Medulla oblongata (tissue), 1 donor: Measurements from ENCODE around the gene TMPRSS12.
"Not testable (repeated sequence)": the region's sequence is repeated elsewhere in the genome, so short reads cannot be mapped to it uniquely, and the experiment has no call there.

Experiments used
- DNase-seq: peaks from one replicate; pipeline ENCODE4 v3.0.0-alpha.2; 2015; ENCODE audit errors: extremely low spot score

TMPRSS12 gene

DNA sequence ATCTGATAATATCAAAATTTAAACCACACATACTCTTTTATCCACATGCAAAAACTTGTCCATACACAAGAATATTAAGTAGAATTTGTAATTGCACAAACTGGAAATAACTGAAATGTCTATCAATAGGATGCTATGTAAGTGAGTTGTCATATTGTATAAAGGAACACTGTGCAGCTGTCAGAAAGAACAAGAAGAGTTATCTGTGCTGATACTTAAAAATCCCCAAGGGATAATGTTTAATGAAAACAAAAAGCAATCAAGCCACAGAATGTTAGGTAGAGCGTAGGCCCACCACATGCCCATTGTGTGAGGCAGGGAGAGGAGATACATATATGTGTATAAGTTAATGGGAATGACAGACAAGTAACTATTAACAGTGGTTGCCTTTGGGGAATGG lies 83.7 kb downstream of the TMPRSS12 start:
- DNase-seq = no peak

- DNase-seq = not testable (repeated sequence)
Measured at GRCh38 chr12:50926932-50927331, 84.2 kb downstream of the TMPRSS12 start.

- DNase-seq = no peak
Measured at GRCh38 chr12:50927356-50927755, 84.6 kb downstream of the TMPRSS12 start.

DNA sequence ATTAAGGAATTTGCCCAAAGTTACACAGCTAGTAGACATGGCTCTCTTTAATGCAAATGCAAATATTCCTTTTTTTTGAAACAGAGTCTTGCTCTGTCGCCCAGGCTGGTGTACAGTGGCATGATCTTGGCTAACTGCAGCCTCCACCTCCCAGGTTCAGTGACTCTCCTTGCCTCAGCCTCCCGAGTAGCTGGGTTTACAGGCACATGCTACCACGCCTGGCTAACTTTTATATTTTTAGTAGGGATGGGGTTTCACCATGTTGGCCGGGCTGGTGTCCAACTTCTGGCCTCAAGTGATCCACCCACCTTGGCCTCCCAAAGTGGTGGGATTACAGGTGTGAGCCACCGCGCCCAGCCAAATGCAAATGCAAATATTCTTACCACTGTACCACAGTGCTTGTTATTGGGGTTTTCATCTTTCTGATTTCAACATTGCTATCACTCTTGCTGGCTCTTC lies 85.1 kb downstream of the TMPRSS12 start:
- no peak for DNase-seq

- DNase-seq = peak; percentile 27
Measured at GRCh38 chr12:50928392-50928791, 85.7 kb downstream of the TMPRSS12 start.

DNA sequence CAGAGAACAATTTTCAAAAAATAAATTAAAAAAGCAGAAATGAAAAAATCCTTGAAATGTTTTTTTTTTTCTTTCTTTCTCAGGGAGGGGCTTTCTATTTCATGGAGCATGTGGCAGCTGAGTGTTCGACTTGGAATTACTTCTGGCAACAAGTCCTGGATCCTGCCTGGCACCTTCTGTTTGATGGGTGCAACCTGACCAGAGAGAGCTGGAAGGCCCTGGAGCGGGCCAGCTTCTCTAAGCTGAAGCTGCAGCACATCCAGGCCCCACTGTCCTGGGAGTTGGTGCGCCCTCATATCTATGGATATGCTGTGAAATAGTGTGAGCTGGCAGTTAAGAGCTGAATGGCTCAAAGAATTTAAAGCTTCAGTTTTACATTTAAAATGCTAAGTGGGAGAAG lies 87.1 kb downstream of the TMPRSS12 start:
- DNase-seq = no peak

GRCh38 chr12:50930477-50930876 lies 87.8 kb downstream of the TMPRSS12 start:
- DNase-seq = not testable (repeated sequence)

DNA sequence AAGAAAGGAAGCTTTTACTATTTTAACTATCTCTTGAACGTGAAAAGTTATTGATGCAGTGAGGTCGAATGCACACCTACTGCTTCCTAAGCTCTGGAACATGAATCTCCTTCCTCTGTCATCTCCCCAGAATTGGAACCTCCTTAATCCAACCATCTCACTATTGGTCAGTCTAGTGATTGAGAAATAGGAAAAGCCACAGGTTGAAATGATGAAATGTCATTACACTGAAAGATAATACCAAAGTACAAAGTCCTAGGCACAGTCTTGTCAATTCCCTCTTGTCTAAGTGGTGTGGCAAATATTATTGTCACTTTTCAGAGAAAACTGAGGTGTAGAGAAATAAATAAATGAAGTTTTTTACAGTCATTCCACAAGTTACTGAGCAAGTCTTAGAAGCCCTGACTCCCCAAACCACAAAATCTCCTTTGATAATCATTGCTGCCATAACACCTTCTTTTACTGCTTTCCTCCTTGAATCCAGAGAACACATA lies 90.1 kb downstream of the TMPRSS12 start:
- no peak for DNase-seq

DNA sequence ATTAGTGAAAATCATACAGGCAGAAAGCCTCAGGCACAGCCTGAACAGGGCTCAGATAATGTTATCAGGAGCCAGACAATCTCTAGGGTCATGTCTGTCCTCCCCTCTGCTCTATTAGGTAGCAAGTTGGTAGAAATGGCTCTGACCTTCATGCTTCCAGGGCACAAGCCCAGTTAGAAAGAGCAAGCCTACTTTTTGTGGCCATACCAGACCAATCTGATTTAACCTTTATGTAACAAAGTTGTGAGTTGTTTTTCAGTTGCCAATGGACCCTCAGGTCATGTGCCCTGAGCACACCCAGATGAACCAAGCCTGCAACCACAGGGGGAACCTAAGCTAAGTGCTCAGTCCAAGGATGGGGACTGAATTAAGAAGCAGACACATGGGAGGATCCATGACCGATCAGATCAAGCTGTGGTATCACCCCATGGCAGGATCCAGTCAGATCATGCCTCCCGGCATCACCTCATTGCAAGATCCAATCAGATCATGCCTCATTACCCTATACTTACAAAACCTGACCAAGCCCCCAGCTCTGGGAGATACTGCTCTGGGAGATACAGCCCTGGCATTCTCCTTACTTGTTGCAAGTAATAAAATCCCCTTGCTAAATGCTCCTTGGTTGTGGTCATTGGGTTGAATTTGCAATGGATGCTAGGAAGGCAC lies 90.9 kb downstream of the TMPRSS12 start:
- DNase-seq = no peak

DNA sequence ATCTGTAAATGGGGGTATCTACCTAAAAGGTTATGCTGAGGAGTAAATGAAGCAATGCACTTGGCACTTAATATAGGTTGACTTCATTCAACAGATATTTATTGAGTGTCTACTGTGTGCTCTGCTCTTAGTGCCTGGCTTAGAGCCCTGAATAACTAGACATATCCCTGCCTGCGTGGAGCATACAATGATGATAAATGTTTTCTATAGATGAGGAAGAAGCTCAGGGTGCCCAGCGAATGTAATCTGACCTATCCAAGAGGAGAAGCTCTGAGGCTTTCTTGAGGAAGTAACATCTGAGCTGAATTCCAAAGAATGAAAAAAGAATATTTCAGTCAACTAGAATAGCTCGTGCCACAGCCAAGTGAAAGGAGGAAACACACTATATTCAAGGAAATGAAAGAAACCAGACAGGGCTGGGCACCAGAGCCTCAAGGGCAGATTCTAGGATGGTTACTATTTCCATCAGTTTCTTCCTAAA lies 91.7 kb downstream of the TMPRSS12 start:
- DNase-seq = peak; percentile 67

DNA sequence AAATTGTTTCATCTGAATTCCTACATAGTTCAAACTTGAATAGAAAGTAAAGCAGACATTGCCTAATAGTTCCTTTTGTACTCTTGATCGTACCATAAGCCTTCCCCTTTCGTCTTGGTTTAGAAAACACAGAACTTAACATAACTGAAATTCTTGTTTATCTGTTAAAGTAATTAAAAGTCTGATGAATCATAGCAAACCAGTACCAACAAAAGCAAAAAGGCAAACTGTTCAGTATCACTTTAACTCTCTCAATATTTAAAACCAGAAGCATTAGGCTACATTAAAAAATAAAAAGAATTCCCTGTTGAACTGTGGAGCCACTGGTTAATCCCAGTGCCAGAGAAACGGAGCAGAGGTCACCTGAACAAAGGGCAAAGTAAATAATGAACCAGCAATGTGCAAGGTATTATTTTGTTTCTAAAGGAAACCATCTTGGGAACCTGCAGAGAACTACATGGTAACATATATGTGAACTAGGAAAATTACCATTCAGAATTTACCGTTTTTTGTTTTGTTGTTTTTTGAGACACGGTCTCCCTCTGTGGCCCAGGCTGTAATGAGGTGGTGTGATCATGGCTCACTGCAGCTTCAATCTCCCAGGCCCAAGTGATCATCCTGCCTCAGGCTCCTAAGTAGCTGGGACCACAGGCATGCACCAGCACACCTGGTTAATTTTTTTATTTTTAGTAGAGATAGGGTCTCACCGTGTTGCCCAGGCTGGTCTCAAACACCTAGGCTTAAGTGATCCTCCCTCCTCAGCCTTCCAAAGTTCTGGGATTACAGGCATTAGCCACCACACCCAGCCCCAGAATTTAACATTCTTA lies 92.5 kb downstream of the TMPRSS12 start:
- no peak for DNase-seq

GRCh38 chr12:50936821-50937530 lies 94.2 kb downstream of the TMPRSS12 start:
- no peak for DNase-seq
